Measurements from ENCODE around the gene ARF3.
A peak's percentile ranks its signal among the peaks of the same experiment; 100 is the strongest.

Gene ARF3

GRCh38 chr12:48936379-48936979 is 20.8 kb downstream of the ARF3 start:
- TF ChIP-seq SUZ12 (IDR thresholded peaks at IDR 0.05; ENCODE audit: extremely low read depth, insufficient read depth, insufficient read length) (no peak), ZNF274 (IDR thresholded peaks at IDR 0.05; ENCODE audit: low read depth, low read length) (no peak), YY1 (IDR thresholded peaks at IDR 0.05; ENCODE audit: insufficient read depth, insufficient read length) (no peak)
- DNase-seq (ENCODE audit: low read depth, low spot score) = peak; percentile 66
- Histone ChIP-seq H3K9ac (ENCODE audit: insufficient read length, low read depth) (no peak overlapping the region), H3K4me1 (ENCODE audit: insufficient read depth, insufficient read length) (peaks cover 2% of the 10 kb centered on the region), H3K4me3 (ENCODE audit: insufficient read length, low read depth) (no peak overlapping the region), H3K36me3 (ENCODE audit: insufficient read depth, insufficient read length, low read length) (peaks cover 94% of the 10 kb centered on the region), H3K9me3 (ENCODE audit: insufficient read depth, low read length) (no peaks in the 10 kb centered on the region), H3K27me3 (ENCODE audit: insufficient read depth, insufficient read length) (no peaks in the 10 kb centered on the region)

- Histone ChIP-seq H3K4me3 (ENCODE audit: insufficient read length, low read depth) (no peak overlapping the region), H3K9me3 (ENCODE audit: insufficient read depth, low read length) (no peaks in the 10 kb centered on the region), H3K27me3 (ENCODE audit: insufficient read depth, insufficient read length) (no peaks in the 10 kb centered on the region), H3K4me1 (ENCODE audit: insufficient read depth, insufficient read length) (peaks cover 2% of the 10 kb centered on the region), H3K9ac (ENCODE audit: insufficient read length, low read depth) (no peak overlapping the region), H3K36me3 (ENCODE audit: insufficient read depth, insufficient read length, low read length) (peaks cover 92% of the 10 kb centered on the region)
- no peak for DNase-seq (ENCODE audit: low read depth, low spot score)
- no peak for TF ChIP-seq SUZ12 (IDR thresholded peaks at IDR 0.05; ENCODE audit: extremely low read depth, insufficient read depth, insufficient read length)
- no peak for TF ChIP-seq YY1 (IDR thresholded peaks at IDR 0.05; ENCODE audit: insufficient read depth, insufficient read length)
- no peak for TF ChIP-seq ZNF274 (IDR thresholded peaks at IDR 0.05; ENCODE audit: low read depth, low read length)
These were observed 23.0 kb downstream of the ARF3 start for GRCh38 chr12:48934312-48934706.

- no peaks in the 10 kb centered on the region for H3K9me3 ChIP-seq (ENCODE audit: insufficient read depth, low read length)
These were observed 23.5 kb downstream of the ARF3 start for GRCh38 chr12:48933664-48934311.

GRCh38 chr12:48932878-48933277 is 24.4 kb downstream of the ARF3 start:
- Histone ChIP-seq H3K36me3 (ENCODE audit: insufficient read depth, insufficient read length, low read length) (peaks cover 88% of the 10 kb centered on the region), H3K9me3 (ENCODE audit: insufficient read depth, low read length) (no peaks in the 10 kb centered on the region), H3K9ac (ENCODE audit: insufficient read length, low read depth) (no peak overlapping the region), H3K4me3 (ENCODE audit: insufficient read length, low read depth) (no peak overlapping the region), H3K4me1 (ENCODE audit: insufficient read depth, insufficient read length) (peaks cover 2% of the 10 kb centered on the region), H3K27me3 (ENCODE audit: insufficient read depth, insufficient read length) (no peaks in the 10 kb centered on the region)
- TF ChIP-seq SUZ12 (IDR thresholded peaks at IDR 0.05; ENCODE audit: extremely low read depth, insufficient read depth, insufficient read length) (no peak), YY1 (IDR thresholded peaks at IDR 0.05; ENCODE audit: insufficient read depth, insufficient read length) (no peak), ZNF274 (IDR thresholded peaks at IDR 0.05; ENCODE audit: low read depth, low read length) (no peak)
- no peak for DNase-seq (ENCODE audit: low read depth, low spot score)

More at GRCh38 chr12:48933664-48934311, 23.5 kb downstream of the ARF3 start:
- H3K27me3 ChIP-seq (ENCODE audit: insufficient read depth, insufficient read length) = no peaks in the 10 kb centered on the region
- no peak for TF ChIP-seq ZNF274 (IDR thresholded peaks at IDR 0.05; ENCODE audit: low read depth, low read length)
- no peak for TF ChIP-seq YY1 (IDR thresholded peaks at IDR 0.05; ENCODE audit: insufficient read depth, insufficient read length)
- no peak for TF ChIP-seq SUZ12 (IDR thresholded peaks at IDR 0.05; ENCODE audit: extremely low read depth, insufficient read depth, insufficient read length)
- H3K9ac ChIP-seq (ENCODE audit: insufficient read length, low read depth) = no peak overlapping the region
- DNase-seq (ENCODE audit: low read depth, low spot score) = no peak
- H3K4me3 ChIP-seq (ENCODE audit: insufficient read length, low read depth) = no peak overlapping the region
- peaks cover 2% of the 10 kb centered on the region for H3K4me1 ChIP-seq (ENCODE audit: insufficient read depth, insufficient read length)
- H3K36me3 ChIP-seq (ENCODE audit: insufficient read depth, insufficient read length, low read length) = peaks cover 91% of the 10 kb centered on the region

- TF ChIP-seq ZNF274 (IDR thresholded peaks at IDR 0.05; ENCODE audit: low read depth, low read length) (no peak), SUZ12 (IDR thresholded peaks at IDR 0.05; ENCODE audit: extremely low read depth, insufficient read depth, insufficient read length) (no peak), YY1 (IDR thresholded peaks at IDR 0.05; ENCODE audit: insufficient read depth, insufficient read length) (no peak)
- no peak for DNase-seq (ENCODE audit: low read depth, low spot score)
- Histone ChIP-seq H3K4me1 (ENCODE audit: insufficient read depth, insufficient read length) (no peaks in the 10 kb centered on the region), H3K9ac (ENCODE audit: insufficient read length, low read depth) (no peak overlapping the region), H3K27me3 (ENCODE audit: insufficient read depth, insufficient read length) (no peaks in the 10 kb centered on the region), H3K36me3 (ENCODE audit: insufficient read depth, insufficient read length, low read length) (peaks cover 83% of the 10 kb centered on the region), H3K9me3 (ENCODE audit: insufficient read depth, low read length) (no peaks in the 10 kb centered on the region), H3K4me3 (ENCODE audit: insufficient read length, low read depth) (no peak overlapping the region)
These were observed 26.8 kb downstream of the ARF3 start for GRCh38 chr12:48930475-48930874.

- TF ChIP-seq YY1 (IDR thresholded peaks at IDR 0.05; ENCODE audit: insufficient read depth, insufficient read length) (no peak), ZNF274 (IDR thresholded peaks at IDR 0.05; ENCODE audit: low read depth, low read length) (no peak), SUZ12 (IDR thresholded peaks at IDR 0.05; ENCODE audit: extremely low read depth, insufficient read depth, insufficient read length) (no peak)
- Histone ChIP-seq H3K9me3 (ENCODE audit: insufficient read depth, low read length) (no peaks in the 10 kb centered on the region), H3K27me3 (ENCODE audit: insufficient read depth, insufficient read length) (no peaks in the 10 kb centered on the region), H3K4me1 (ENCODE audit: insufficient read depth, insufficient read length) (no peaks in the 10 kb centered on the region), H3K9ac (ENCODE audit: insufficient read length, low read depth) (no peak overlapping the region), H3K36me3 (ENCODE audit: insufficient read depth, insufficient read length, low read length) (peaks cover 83% of the 10 kb centered on the region), H3K4me3 (ENCODE audit: insufficient read length, low read depth) (no peak overlapping the region)
- no peak for DNase-seq (ENCODE audit: low read depth, low spot score)
These were observed 27.7 kb downstream of the ARF3 start for GRCh38 chr12:48929551-48929950.

- H3K4me1 ChIP-seq (ENCODE audit: insufficient read depth, insufficient read length) = no peaks in the 10 kb centered on the region
- no peak for DNase-seq (ENCODE audit: low read depth, low spot score)
- no peak overlapping the region for H3K9ac ChIP-seq (ENCODE audit: insufficient read length, low read depth)
- H3K9me3 ChIP-seq (ENCODE audit: insufficient read depth, low read length) = no peaks in the 10 kb centered on the region
- H3K4me3 ChIP-seq (ENCODE audit: insufficient read length, low read depth) = no peak overlapping the region
- peaks cover 84% of the 10 kb centered on the region for H3K36me3 ChIP-seq (ENCODE audit: insufficient read depth, insufficient read length, low read length)
- TF ChIP-seq YY1 (IDR thresholded peaks at IDR 0.05; ENCODE audit: insufficient read depth, insufficient read length) = no peak
- no peak for TF ChIP-seq ZNF274 (IDR thresholded peaks at IDR 0.05; ENCODE audit: low read depth, low read length)
- no peak for TF ChIP-seq SUZ12 (IDR thresholded peaks at IDR 0.05; ENCODE audit: extremely low read depth, insufficient read depth, insufficient read length)
- H3K27me3 ChIP-seq (ENCODE audit: insufficient read depth, insufficient read length) = no peaks in the 10 kb centered on the region
These were observed 30.0 kb downstream of the ARF3 start for GRCh38 chr12:48927261-48927660.

All from NT2/D1 (cell line).